ENCODE data around the gene CHST3. TPM values are rescaled to one million over a fixed set of nuclear protein-coding genes. Genes with fewer than 3 reads are reported as not detected.
"Not testable (repeated sequence)": the region's sequence is repeated elsewhere in the genome, so short reads cannot be mapped to it uniquely, and the experiment has no call there.

Gene CHST3
- total RNA-seq, 2 experiments from 2014 or later, result 0.84 to 0.87 TPM

DNA sequence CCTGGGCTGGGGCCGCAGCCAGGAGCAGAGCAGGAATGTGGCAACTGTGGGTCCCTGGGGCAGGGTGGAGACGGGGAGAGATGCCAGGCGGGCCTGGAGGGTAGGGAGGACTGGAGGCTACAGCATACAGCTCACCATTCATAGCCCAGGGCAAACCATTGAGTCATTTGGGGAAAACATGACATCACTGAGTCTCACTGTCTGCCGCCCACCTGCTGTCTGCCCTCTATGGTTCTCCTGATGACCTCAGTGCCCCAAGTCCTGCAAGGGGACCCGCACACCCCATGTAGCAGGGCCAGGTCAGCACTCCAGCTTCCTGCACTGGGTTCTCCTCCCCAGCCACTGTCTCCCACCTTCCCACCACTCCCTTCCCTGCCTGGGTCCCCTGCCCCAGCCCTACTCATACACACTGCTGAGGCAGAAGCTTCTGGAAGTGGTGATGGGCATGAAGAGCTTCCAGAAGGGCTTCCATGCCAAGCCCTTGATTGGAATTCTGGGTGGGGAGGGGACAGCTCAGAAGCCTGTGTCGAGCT, 10.4 kb downstream of the CHST3 start:
- Mint-ChIP-seq H3K36me3 (no peaks in the 10 kb centered on the region), H3K4me1 (peaks cover 37% of the 10 kb centered on the region), H3K27me3 (no peaks in the 10 kb centered on the region)

GRCh38 chr10:71975087-71975870, 11.1 kb downstream of the CHST3 start:
- no peak for DNase-seq
- Mint-ChIP-seq H3K4me3 (no peak overlapping the region), H3K4me1 (peaks cover 37% of the 10 kb centered on the region), H3K36me3 (no peaks in the 10 kb centered on the region), H3K9me3 (peaks cover 2% of the 10 kb centered on the region), H3K27me3 (no peaks in the 10 kb centered on the region), H3K27ac (no peak overlapping the region)

More for the DNA sequence above, 10.4 kb downstream of the CHST3 start:
- DNase-seq, result peak; percentile 65
- peak overlapping the region; percentile 79 for H3K27ac Mint-ChIP-seq
- H3K4me3 Mint-ChIP-seq, result no peak overlapping the region
- H3K9me3 Mint-ChIP-seq, result peaks cover 2% of the 10 kb centered on the region

DNA sequence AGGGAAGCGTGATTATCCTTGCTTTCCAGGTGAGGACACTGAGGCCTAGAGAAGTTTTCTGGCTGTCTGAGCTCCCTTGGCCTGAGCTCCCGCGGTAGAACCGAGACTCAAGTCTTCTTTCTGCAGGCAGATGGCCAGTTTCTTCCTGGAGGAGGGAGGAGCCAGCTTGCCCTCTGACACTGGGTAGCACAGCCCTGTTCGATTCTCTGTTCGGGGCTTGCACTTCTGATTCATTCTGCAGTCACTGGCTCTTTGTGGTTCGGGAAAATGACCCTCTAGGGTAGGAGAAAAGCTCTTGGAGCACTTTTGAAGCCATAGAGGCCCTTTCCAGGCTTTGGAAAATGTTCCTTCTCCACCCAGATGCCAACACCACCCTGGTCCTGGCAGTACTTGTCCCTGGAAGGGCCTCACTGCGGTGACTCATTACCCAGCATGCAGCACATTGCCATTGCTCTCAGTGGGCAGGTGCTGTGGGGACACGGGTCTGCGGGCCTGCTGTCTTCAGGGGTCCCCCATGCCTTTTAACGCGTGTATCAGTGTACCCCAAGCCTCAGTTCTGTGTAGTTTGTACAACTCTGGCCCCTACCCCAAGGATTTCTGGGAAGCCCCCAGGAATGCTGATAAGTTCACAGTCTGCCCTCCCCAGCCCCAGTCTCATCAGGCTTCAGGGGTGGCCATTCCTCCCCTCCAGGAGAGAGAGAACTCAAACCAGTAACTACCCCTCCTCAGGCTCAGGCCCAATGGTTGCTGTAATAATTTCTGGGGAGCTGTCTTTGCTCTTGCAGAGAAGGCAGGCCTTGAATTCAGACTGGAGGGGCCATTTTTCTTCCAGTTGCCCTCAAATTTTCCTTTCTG, 11.9 kb downstream of the CHST3 start:
- no peaks in the 10 kb centered on the region for H3K27me3 Mint-ChIP-seq
- peaks cover 2% of the 10 kb centered on the region for H3K9me3 Mint-ChIP-seq
- no peak overlapping the region for H3K27ac Mint-ChIP-seq
- no peak overlapping the region for H3K4me3 Mint-ChIP-seq
- H3K36me3 Mint-ChIP-seq, result no peaks in the 10 kb centered on the region
- peaks cover 33% of the 10 kb centered on the region for H3K4me1 Mint-ChIP-seq
- no peak for DNase-seq

DNA sequence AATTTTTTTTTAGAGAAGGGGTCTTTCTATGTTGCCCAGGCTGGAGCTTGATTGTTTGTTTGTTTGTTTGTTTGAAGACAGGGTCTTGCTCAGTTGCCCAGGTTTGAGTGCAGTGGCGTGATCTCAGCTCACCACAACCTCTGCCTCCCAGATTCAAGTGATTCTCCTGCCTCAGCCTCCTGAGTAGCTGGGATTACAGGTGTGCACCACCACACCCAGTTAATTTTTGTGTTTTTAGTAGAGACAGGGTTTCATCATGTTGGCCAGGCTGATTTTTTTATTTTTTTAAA, 13.4 kb downstream of the CHST3 start:
- DNase-seq, H3K27me3 Mint-ChIP-seq: not testable (repeated sequence)
- peaks cover 25% of the 10 kb centered on the region for H3K4me1 Mint-ChIP-seq

GRCh38 chr10:71978476-71978875, 14.3 kb downstream of the CHST3 start:
- Mint-ChIP-seq H3K27me3 (no peaks in the 10 kb centered on the region), H3K36me3 (no peaks in the 10 kb centered on the region), H3K27ac (no peak overlapping the region), H3K4me1 (peaks cover 18% of the 10 kb centered on the region), H3K9me3 (peaks cover under 1% of the 10 kb centered on the region), H3K4me3 (no peak overlapping the region)
- DNase-seq, result no peak

More for the DNA sequence above, 13.4 kb downstream of the CHST3 start:
- not testable (repeated sequence) for H3K27ac Mint-ChIP-seq, H3K4me3 Mint-ChIP-seq, H3K36me3 Mint-ChIP-seq, H3K9me3 Mint-ChIP-seq

DNA sequence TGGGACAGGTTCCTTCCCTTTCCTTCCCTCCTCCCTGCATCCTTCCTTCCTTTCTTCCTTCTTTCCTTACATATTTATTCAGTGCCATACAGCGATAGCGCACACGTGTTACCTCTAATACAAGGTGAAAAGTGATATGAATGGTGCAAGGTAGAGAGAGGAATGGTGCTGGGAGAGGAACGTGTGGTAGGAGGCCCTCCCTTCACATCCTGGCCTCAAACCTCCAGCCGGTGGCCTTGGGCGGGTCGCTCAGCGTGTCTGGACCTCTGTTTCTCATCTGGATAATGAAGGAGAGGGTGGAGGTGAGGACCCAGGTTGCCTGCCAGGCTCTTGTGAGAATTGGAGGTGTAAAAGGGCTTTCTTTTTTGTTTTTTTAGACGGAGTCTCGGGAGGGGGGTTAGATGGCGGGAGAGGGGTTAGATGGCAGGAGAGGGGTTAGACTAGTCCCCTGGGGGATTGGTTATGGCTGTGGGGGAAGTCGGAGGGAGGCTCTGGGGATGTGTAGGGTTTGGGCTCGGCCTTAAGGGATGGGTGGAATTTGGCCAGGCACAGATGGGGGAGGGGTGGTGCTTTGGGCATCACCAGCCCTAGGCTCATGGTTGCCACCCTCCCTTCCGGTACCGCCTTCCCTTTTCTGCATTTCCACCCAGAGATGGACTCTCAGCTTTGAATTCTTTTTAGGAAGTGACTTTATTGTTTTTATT, 14.9 kb downstream of the CHST3 start:
- Mint-ChIP-seq H3K36me3 (no peaks in the 10 kb centered on the region), H3K27ac (no peak overlapping the region), H3K9me3 (no peaks in the 10 kb centered on the region), H3K27me3 (no peaks in the 10 kb centered on the region), H3K4me3 (no peak overlapping the region), H3K4me1 (peaks cover 11% of the 10 kb centered on the region)
- DNase-seq, result no peak

DNA sequence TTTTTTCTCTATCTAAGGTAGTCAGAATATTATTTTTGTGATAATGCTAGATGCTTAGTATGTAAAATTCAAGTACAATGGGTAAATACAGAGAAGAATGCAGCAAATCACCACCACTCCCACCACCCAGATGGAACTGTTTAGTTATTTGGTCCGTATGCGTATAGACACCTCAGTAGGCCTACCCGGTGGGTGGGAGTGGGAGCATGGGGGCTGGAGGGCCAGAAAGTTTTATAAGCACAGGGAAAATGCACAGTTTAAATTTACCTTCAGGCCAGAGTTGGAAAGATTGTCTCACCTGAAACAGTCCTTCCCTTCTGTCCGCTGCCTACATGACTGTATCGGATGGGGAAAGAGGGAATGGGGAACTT, 15.5 kb downstream of the CHST3 start:
- no peak overlapping the region for H3K27ac Mint-ChIP-seq
- H3K9me3 Mint-ChIP-seq, result no peaks in the 10 kb centered on the region
- H3K4me1 Mint-ChIP-seq, result peaks cover 10% of the 10 kb centered on the region
- H3K36me3 Mint-ChIP-seq, result no peaks in the 10 kb centered on the region
- DNase-seq, result no peak
- H3K27me3 Mint-ChIP-seq, result no peaks in the 10 kb centered on the region
- H3K4me3 Mint-ChIP-seq, result no peak overlapping the region

- Mint-ChIP-seq H3K9me3 (no peaks in the 10 kb centered on the region), H3K4me1 (peaks cover 11% of the 10 kb centered on the region), H3K36me3 (no peaks in the 10 kb centered on the region), H3K27me3 (no peaks in the 10 kb centered on the region), H3K4me3 (no peak overlapping the region), H3K27ac (no peak overlapping the region)
- no peak for DNase-seq
Measured at GRCh38 chr10:71980181-71981014, 16.2 kb downstream of the CHST3 start.

- H3K4me1 Mint-ChIP-seq, result peaks cover 19% of the 10 kb centered on the region
- H3K9me3 Mint-ChIP-seq, result no peaks in the 10 kb centered on the region
- H3K4me3 Mint-ChIP-seq, result no peak overlapping the region
- no peaks in the 10 kb centered on the region for H3K27me3 Mint-ChIP-seq
- no peaks in the 10 kb centered on the region for H3K36me3 Mint-ChIP-seq
- no peak for DNase-seq
- H3K27ac Mint-ChIP-seq, result no peak overlapping the region
Measured at GRCh38 chr10:71981015-71981875, 17.1 kb downstream of the CHST3 start.

GRCh38 chr10:71981876-71982230, 17.7 kb downstream of the CHST3 start:
- Mint-ChIP-seq H3K27ac (no peak overlapping the region), H3K27me3 (no peaks in the 10 kb centered on the region), H3K4me1 (peaks cover 19% of the 10 kb centered on the region), H3K36me3 (no peaks in the 10 kb centered on the region), H3K9me3 (no peaks in the 10 kb centered on the region), H3K4me3 (no peak overlapping the region)
- DNase-seq, result no peak

GRCh38 chr10:71982269-71983178, 18.3 kb downstream of the CHST3 start:
- Mint-ChIP-seq H3K9me3 (no peaks in the 10 kb centered on the region), H3K4me1 (peaks cover 19% of the 10 kb centered on the region), H3K27me3 (no peaks in the 10 kb centered on the region), H3K27ac (no peak overlapping the region), H3K4me3 (no peak overlapping the region), H3K36me3 (no peaks in the 10 kb centered on the region)
- DNase-seq, result no peak

GRCh38 chr10:71984126-71984808, 20.1 kb downstream of the CHST3 start:
- Mint-ChIP-seq H3K4me1 (peaks cover 19% of the 10 kb centered on the region), H3K27me3 (no peaks in the 10 kb centered on the region), H3K27ac (no peak overlapping the region), H3K36me3 (no peaks in the 10 kb centered on the region), H3K4me3 (no peak overlapping the region), H3K9me3 (peaks cover 2% of the 10 kb centered on the region)
- no peak for DNase-seq

Measured in activated naive CD8-positive, alpha-beta T cell treated with anti-CD3 and anti-CD28 coated beads for 36 hours (primary cell).